GM23338 (cell line): Measurements from ENCODE around the gene KNOP1. TPM values are rescaled to one million over a fixed set of nuclear protein-coding genes. Genes with fewer than 3 reads are reported as not detected.
A peak's percentile ranks its signal among the peaks of the same experiment; 100 is the strongest.

Experiments used
- ATAC-seq: fragments of 200-7000 bp; cut with Tn5 transposase; 3 replicates; pipeline ENCODE4 v1.9.1; 2020
- DNase-seq: peaks from one replicate; pipeline ENCODE4 v3.0.0-alpha.2; 2015; ENCODE audit warnings: low spot score
- H2AFZ ChIP-seq: fragments of 200-600 bp; sonication (generic); 2 replicates; pipeline ENCODE4 v1.8.0; 2016; ENCODE audit warnings: antibody characterized with exemption, mild to moderate bottlenecking, moderate library complexity
- H3F3A ChIP-seq: fragments of 200-600 bp; sonication (generic); replicated peaks from 2 replicates; pipeline ENCODE4 v1.8.0; 2017; ENCODE audit warnings: antibody characterized with exemption, mixed run types, low read depth
- H3K27ac ChIP-seq: fragments of 200-600 bp; sonication (generic); 2 replicates; pipeline ENCODE4 v1.6.1; 2016; ENCODE audit warnings: low read depth
- H3K27me3 ChIP-seq: fragments of 200-600 bp; sonication (generic); 2 replicates; pipeline ENCODE4 v1.8.0; 2016; ENCODE audit warnings: mild to moderate bottlenecking, mixed run types, moderate library complexity; ENCODE audit not compliant: insufficient read depth
- H3K36me3 ChIP-seq: fragments of 200-600 bp; sonication (generic); 2 replicates; pipeline ENCODE4 v1.8.0; 2016; ENCODE audit warnings: mild to moderate bottlenecking; ENCODE audit not compliant: insufficient read depth
- H3K4me1 ChIP-seq: fragments of 200-600 bp; sonication (generic); 2 replicates; pipeline ENCODE4 v1.8.0; 2016; ENCODE audit warnings: mild to moderate bottlenecking, moderate library complexity; ENCODE audit not compliant: insufficient read depth
- H3K4me2 ChIP-seq: fragments of 200-600 bp; sonication (generic); 2 replicates; pipeline ENCODE4 v1.7.1; 2017; ENCODE audit warnings: mixed run types
- H3K4me3 ChIP-seq: fragments of 200-600 bp; sonication (generic); 2 replicates; pipeline ENCODE4 v1.6.1; 2016; ENCODE audit warnings: mixed run types
- H3K79me2 ChIP-seq: fragments of 200-600 bp; sonication (generic); replicated peaks from 2 replicates; pipeline ENCODE4 v1.8.0; 2017; ENCODE audit warnings: mild to moderate bottlenecking; ENCODE audit not compliant: insufficient read depth
- H3K9me2 ChIP-seq: fragments of 200-600 bp; sonication (generic); 2 replicates; pipeline ENCODE4 v1.8.0; 2017; ENCODE audit not compliant: insufficient read depth
- H4K20me1 ChIP-seq: fragments of 200-600 bp; sonication (generic); replicated peaks from 2 replicates; pipeline ENCODE4 v1.8.0; 2017; ENCODE audit warnings: mild to moderate bottlenecking; ENCODE audit not compliant: insufficient read depth
- H3K27ac Mint-ChIP-seq: 2 replicates; pipeline ENCODE4 v1.8.0; 2020; ENCODE audit warnings: inconsistent platforms, mild to moderate bottlenecking, moderate library complexity, mixed read lengths
- H3K27me3 Mint-ChIP-seq: 3 replicates; pipeline ENCODE4 v1.8.0; 2022; ENCODE audit warnings: low read depth, mild to moderate bottlenecking, moderate library complexity, mixed read lengths, inconsistent platforms; ENCODE audit not compliant: insufficient read depth, poor library complexity
- H3K36me3 Mint-ChIP-seq: 3 replicates; pipeline ENCODE4 v1.8.0; 2021; ENCODE audit warnings: low read depth, mild to moderate bottlenecking, inconsistent platforms, moderate library complexity, mixed read lengths
- H3K4me1 Mint-ChIP-seq: 3 replicates; pipeline ENCODE4 v1.8.0; 2020; ENCODE audit warnings: mild to moderate bottlenecking, inconsistent platforms, mixed read lengths
- H3K4me3 Mint-ChIP-seq: 3 replicates; pipeline ENCODE4 v1.8.0; 2021; ENCODE audit warnings: moderate library complexity, mild to moderate bottlenecking, inconsistent platforms, mixed read lengths
- H3K9me3 Mint-ChIP-seq: 3 replicates; pipeline ENCODE4 v1.8.0; 2020; ENCODE audit warnings: moderate library complexity, mild to moderate bottlenecking, inconsistent platforms, mixed read lengths
- CREB1 ChIP-seq: fragments of 250-450 bp; sonication (Bioruptor Pico); IDR thresholded peaks from 2 replicates; pipeline ENCODE4 v1.5.0; 2020; ENCODE audit warnings: low read depth, mild to moderate bottlenecking, moderate library complexity
- EZH2 ChIP-seq: fragments of 200-600 bp; sonication (generic); IDR thresholded peaks from one replicate; pipeline ENCODE4 v1.8.0; 2017; ENCODE audit warnings: antibody characterized with exemption, mild to moderate bottlenecking, low read depth; ENCODE audit not compliant: unreplicated experiment
- EZH2phosphoT487 ChIP-seq: fragments of 200-600 bp; sonication (generic); IDR thresholded peaks from one replicate; pipeline ENCODE4 v1.8.1; 2018; ENCODE audit warnings: antibody characterized with exemption; ENCODE audit not compliant: unreplicated experiment
- JUNB ChIP-seq: IDR thresholded peaks from one replicate; pipeline ENCODE4 v1.6.1; 2016; ENCODE audit warnings: antibody characterized with exemption; ENCODE audit not compliant: unreplicated experiment
- NANOG ChIP-seq: IDR thresholded peaks from 2 replicates; pipeline ENCODE4 v1.6.1; 2016; ENCODE audit warnings: antibody characterized with exemption, borderline replicate concordance
- STAT1 ChIP-seq: IDR thresholded peaks from one replicate; pipeline ENCODE4 v1.6.1; 2016; ENCODE audit warnings: antibody characterized with exemption; ENCODE audit not compliant: unreplicated experiment
- ZNF114 ChIP-seq: fragments of 250-450 bp; sonication (Bioruptor Pico); IDR thresholded peaks from 2 replicates; pipeline ENCODE4 v1.5.0; 2020; ENCODE audit warnings: mild to moderate bottlenecking, moderate library complexity
- ZNF331 ChIP-seq: fragments of 250-450 bp; sonication (Bioruptor Pico); IDR thresholded peaks from 2 replicates; pipeline ENCODE4 v1.5.0; 2020; ENCODE audit warnings: low read depth, mild to moderate bottlenecking, moderate library complexity
- polyA plus RNA-seq: library from polyadenylated mRNA; unstranded; fragments of >200 nt; fragmentation: Nextera tagmentation; extraction: Ambion mirVana; gene quantifications from 2 replicates; pipeline ENCODE4 v1.2.1, GENCODE V29; 2016
- total RNA-seq: library from RNA; depleted of rRNA; stranded (reverse); fragments of >200 nt; shearing (Covaris generic); gene quantifications from 2 replicates; pipeline ENCODE4 v1.2.3, GENCODE V29; 2014
- TF ChIP-seq, protein P1 (sequence below): IDR thresholded peaks from one replicate; pipeline ENCODE4 v1.6.1; 2018; ENCODE audit warnings: antibody characterized with exemption; ENCODE audit not compliant: unreplicated experiment
- TF ChIP-seq, protein P2 (sequence below): IDR thresholded peaks from 2 replicates; pipeline ENCODE4 v1.6.1; 2016; ENCODE audit warnings: antibody characterized with exemption
- TF ChIP-seq, protein P3 (sequence below), 2 experiments: fragments of 200-600 bp in 1 of 2; sonication (generic) in 1 of 2; conservative IDR thresholded peaks; 2 replicates each; pipeline versions ENCODE4 v1.5.1 to v1.6.1; 2016 to 2017; ENCODE audit warnings: antibody characterized with exemption in 2 of 2, low read depth in 2 of 2, mild to moderate bottlenecking in 2 of 2, moderate library complexity in 1 of 2

KNOP1 gene
- total and polyA plus RNA-seq, 2 experiments from 2014 or later = 57.7 to 190 TPM

DNA sequence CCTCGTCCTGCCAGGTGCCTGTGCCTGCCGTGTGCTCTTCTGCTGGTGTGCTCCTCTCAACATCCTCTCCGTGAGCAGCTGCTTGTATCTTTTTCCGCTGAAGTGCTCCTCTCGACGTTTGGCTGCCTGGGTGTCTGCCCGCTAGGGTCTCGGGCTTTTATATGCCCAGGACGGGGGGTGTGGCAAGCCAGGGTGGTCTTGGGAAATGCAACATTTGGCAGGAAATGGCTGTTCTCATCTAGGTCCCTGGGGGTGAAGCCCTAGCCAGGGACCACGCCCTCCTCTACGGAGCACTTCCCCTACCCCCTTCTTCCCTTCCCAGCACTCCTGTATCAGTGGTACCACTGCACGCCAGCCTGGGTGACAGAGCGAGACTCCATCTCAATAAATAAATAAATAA lies 49.5 kb upstream of the KNOP1 start (continued):
- TF ChIP-seq, protein P1, sequence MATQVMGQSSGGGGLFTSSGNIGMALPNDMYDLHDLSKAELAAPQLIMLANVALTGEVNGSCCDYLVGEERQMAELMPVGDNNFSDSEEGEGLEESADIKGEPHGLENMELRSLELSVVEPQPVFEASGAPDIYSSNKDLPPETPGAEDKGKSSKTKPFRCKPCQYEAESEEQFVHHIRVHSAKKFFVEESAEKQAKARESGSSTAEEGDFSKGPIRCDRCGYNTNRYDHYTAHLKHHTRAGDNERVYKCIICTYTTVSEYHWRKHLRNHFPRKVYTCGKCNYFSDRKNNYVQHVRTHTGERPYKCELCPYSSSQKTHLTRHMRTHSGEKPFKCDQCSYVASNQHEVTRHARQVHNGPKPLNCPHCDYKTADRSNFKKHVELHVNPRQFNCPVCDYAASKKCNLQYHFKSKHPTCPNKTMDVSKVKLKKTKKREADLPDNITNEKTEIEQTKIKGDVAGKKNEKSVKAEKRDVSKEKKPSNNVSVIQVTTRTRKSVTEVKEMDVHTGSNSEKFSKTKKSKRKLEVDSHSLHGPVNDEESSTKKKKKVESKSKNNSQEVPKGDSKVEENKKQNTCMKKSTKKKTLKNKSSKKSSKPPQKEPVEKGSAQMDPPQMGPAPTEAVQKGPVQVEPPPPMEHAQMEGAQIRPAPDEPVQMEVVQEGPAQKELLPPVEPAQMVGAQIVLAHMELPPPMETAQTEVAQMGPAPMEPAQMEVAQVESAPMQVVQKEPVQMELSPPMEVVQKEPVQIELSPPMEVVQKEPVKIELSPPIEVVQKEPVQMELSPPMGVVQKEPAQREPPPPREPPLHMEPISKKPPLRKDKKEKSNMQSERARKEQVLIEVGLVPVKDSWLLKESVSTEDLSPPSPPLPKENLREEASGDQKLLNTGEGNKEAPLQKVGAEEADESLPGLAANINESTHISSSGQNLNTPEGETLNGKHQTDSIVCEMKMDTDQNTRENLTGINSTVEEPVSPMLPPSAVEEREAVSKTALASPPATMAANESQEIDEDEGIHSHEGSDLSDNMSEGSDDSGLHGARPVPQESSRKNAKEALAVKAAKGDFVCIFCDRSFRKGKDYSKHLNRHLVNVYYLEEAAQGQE = no peak
- TF ChIP-seq ZNF331 (CRISPR knock-in tag) = no peak
- no peak for TF ChIP-seq STAT1
- no peak for TF ChIP-seq JUNB
- no peak for TF ChIP-seq NANOG
- TF ChIP-seq, protein P2, sequence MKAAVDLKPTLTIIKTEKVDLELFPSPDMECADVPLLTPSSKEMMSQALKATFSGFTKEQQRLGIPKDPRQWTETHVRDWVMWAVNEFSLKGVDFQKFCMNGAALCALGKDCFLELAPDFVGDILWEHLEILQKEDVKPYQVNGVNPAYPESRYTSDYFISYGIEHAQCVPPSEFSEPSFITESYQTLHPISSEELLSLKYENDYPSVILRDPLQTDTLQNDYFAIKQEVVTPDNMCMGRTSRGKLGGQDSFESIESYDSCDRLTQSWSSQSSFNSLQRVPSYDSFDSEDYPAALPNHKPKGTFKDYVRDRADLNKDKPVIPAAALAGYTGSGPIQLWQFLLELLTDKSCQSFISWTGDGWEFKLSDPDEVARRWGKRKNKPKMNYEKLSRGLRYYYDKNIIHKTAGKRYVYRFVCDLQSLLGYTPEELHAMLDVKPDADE = no peak
- TF ChIP-seq ZNF114 (CRISPR knock-in tag) = no peak

DNA sequence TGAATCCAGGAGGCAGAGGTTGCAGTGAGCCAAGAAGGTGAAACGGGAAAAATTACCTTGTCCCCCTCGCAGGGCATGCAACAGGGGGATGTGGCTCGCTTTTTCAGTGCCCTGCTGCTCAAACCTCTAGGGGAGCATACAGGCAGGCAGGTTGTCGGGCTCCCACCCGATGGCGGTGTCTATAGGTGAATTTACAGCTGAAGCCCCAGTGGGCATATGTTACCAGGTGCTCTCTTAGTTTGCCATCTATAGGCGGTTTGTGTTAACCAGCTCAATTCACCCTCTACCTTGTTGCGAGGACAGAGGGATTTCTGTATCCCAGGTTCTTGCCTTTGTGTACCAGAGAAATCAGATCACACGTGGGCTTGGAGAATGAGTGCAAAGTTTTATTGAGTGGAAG lies 49.0 kb upstream of the KNOP1 start:
- Histone ChIP-seq H4K20me1 (no peaks in the 10 kb centered on the region), H3K79me2 (no peaks in the 10 kb centered on the region), H3K9me2 (peaks cover 5% of the 10 kb centered on the region; the same call in 1 of the 2 replicates), H3K36me3 (0 out of 2 replicates have a peak, but pooled peaks cover 3% of the 10 kb centered on the region), H3K27me3 (no peaks in the 10 kb centered on the region), H3K4me3 (no peak overlapping the region), H3K4me1 (peaks cover 8% of the 10 kb centered on the region; the same call in 1 of the 2 replicates), H3K4me2 (no peak overlapping the region), H3K27ac (no peak overlapping the region), H3F3A (no peaks in the 10 kb centered on the region), H2AFZ (peak overlapping the region; percentile 88)
- DNase-seq = no peak
- no peak overlapping the region for H3K27ac Mint-ChIP-seq
- no peak overlapping the region for H3K4me3 Mint-ChIP-seq
- H3K27me3 Mint-ChIP-seq = peaks cover 6% of the 10 kb centered on the region
- TF ChIP-seq EZH2phosphoT487 = no peak
- ATAC-seq = peak; percentile 60
- peaks cover 22% of the 10 kb centered on the region; the same call in 2 of the 3 replicates for H3K9me3 Mint-ChIP-seq
- H3K4me1 Mint-ChIP-seq = peaks cover 16% of the 10 kb centered on the region
- H3K36me3 Mint-ChIP-seq = peaks cover 20% of the 10 kb centered on the region

DNA sequence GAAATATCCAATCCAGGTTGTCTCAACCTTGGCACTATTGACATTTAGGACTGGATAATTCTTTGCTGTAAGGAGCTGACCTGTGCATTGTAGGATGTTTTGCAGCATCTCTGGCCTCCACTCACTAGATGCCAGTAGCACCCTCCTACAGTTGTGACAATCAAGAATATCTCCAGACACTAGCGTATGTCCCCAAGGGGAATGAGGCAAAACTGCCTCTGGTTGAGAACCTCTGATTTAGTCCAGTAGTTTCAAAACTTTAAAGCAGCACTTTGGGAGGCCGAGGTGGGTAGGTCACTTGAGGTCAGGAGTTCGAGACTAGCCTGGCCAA lies 48.5 kb upstream of the KNOP1 start:
- H2AFZ ChIP-seq = peak overlapping the region; percentile 18; the same call in 1 of the 2 replicates
- peaks cover 11% of the 10 kb centered on the region for H3K4me1 ChIP-seq
- H3K4me2 ChIP-seq = no peak overlapping the region
- Mint-ChIP-seq H3K27ac (no peak overlapping the region), H3K36me3 (peaks cover 20% of the 10 kb centered on the region), H3K9me3 (peaks cover 22% of the 10 kb centered on the region; the same call in 2 of the 3 replicates), H3K4me1 (peaks cover 11% of the 10 kb centered on the region), H3K27me3 (peaks cover 4% of the 10 kb centered on the region), H3K4me3 (no peak overlapping the region)
- 0 out of 2 replicates have a peak, but pooled peaks cover 3% of the 10 kb centered on the region for H3K36me3 ChIP-seq
- no peaks in the 10 kb centered on the region for H4K20me1 ChIP-seq
- no peak overlapping the region for H3K4me3 ChIP-seq
- no peak overlapping the region for H3K27ac ChIP-seq
- no peak for ATAC-seq
- peaks cover 6% of the 10 kb centered on the region for H3K9me2 ChIP-seq
- no peaks in the 10 kb centered on the region for H3K79me2 ChIP-seq
- no peaks in the 10 kb centered on the region for H3K27me3 ChIP-seq
- DNase-seq = no peak
- no peaks in the 10 kb centered on the region for H3F3A ChIP-seq
- TF ChIP-seq JUNB = no peak
- TF ChIP-seq ZNF331 (CRISPR knock-in tag) = no peak
- TF ChIP-seq, protein P2 = no peak
- no peak for TF ChIP-seq STAT1
- TF ChIP-seq, protein P3, sequence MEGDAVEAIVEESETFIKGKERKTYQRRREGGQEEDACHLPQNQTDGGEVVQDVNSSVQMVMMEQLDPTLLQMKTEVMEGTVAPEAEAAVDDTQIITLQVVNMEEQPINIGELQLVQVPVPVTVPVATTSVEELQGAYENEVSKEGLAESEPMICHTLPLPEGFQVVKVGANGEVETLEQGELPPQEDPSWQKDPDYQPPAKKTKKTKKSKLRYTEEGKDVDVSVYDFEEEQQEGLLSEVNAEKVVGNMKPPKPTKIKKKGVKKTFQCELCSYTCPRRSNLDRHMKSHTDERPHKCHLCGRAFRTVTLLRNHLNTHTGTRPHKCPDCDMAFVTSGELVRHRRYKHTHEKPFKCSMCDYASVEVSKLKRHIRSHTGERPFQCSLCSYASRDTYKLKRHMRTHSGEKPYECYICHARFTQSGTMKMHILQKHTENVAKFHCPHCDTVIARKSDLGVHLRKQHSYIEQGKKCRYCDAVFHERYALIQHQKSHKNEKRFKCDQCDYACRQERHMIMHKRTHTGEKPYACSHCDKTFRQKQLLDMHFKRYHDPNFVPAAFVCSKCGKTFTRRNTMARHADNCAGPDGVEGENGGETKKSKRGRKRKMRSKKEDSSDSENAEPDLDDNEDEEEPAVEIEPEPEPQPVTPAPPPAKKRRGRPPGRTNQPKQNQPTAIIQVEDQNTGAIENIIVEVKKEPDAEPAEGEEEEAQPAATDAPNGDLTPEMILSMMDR (conservative IDR thresholded peaks at IDR 0.05; ENCODE audit: low read depth in 2 of 2) = no peak
- TF ChIP-seq EZH2 = no peak
- TF ChIP-seq CREB1 (CRISPR knock-in tag) = no peak
- TF ChIP-seq NANOG = no peak
- TF ChIP-seq ZNF114 (CRISPR knock-in tag) = no peak
